Keratinocyte (primary cell): ENCODE data around the gene FN3K.

Source experiments
- EZH2 ChIP-seq: IDR thresholded peaks from one replicate; pipeline ENCODE4 v1.6.1; 2012; ENCODE audit warnings: inconsistent platforms, mild to moderate bottlenecking, low read length, moderate library complexity
- TF ChIP-seq, protein P1 (sequence below), 3 experiments: IDR thresholded peaks in 1 of 3; conservative IDR thresholded peaks in 1 of 3; optimal IDR thresholded peaks in 1 of 3; 2 replicates in 2 of 3; 3 replicates in 1 of 3; pipeline versions ENCODE3 to v1.5.1; 2011; ENCODE audit warnings: low read length in 3 of 3, mild to moderate bottlenecking in 3 of 3, moderate library complexity in 2 of 3, control low read depth in 1 of 3, inconsistent platforms in 1 of 3; ENCODE audit not compliant: insufficient read depth in 2 of 3; ENCODE audit errors: extremely low read depth in 1 of 3

DNA sequence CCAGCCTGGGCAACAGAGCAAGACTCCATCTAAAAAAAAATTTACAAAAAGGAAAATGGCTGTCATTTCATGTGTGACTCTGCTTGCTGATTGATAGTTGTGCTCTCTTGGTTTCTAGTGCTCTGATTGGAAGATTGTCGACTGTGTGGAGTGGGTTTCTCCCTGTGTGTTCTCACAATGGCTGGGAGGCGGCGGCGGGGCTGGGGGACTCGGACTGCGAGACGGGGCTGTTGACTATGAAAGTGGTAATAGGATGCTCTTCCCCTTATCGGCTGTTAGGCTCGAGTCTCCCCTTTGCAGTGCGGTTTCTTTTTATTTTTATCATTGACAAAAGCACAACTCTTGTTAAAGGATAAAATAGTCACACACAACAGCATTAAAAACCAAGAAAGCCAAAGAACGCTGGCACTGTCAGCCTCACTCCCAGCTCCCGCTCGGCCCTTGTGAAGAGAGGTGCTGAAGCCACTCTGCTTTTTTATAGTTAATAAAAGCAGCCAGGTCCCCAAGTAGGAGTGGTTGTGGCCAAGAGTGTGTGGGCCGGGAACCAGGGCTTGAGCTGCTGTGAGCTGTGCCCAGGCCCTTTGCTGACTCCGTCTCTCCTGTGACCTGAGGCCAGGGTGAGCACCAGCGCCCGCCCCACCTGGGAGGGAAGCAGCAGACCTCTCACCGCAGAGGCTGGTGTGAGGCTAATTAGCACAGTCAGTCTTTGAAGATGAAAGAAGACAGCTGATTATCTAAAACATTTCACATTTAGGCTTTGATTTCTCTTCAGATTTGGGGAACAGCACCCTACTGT is 53.0 kb downstream of the FN3K start:
- TF ChIP-seq, protein P1, sequence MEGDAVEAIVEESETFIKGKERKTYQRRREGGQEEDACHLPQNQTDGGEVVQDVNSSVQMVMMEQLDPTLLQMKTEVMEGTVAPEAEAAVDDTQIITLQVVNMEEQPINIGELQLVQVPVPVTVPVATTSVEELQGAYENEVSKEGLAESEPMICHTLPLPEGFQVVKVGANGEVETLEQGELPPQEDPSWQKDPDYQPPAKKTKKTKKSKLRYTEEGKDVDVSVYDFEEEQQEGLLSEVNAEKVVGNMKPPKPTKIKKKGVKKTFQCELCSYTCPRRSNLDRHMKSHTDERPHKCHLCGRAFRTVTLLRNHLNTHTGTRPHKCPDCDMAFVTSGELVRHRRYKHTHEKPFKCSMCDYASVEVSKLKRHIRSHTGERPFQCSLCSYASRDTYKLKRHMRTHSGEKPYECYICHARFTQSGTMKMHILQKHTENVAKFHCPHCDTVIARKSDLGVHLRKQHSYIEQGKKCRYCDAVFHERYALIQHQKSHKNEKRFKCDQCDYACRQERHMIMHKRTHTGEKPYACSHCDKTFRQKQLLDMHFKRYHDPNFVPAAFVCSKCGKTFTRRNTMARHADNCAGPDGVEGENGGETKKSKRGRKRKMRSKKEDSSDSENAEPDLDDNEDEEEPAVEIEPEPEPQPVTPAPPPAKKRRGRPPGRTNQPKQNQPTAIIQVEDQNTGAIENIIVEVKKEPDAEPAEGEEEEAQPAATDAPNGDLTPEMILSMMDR (optimal IDR thresholded peaks at IDR 0.05 in 1 of 3, IDR thresholded peaks at IDR 0.05 in 1 of 3, conservative IDR thresholded peaks at IDR 0.05 in 1 of 3; ENCODE audit: extremely low read depth in 1 of 3, insufficient read depth in 2 of 3, low read length in 3 of 3): no peak
- TF ChIP-seq EZH2: no peak
